Measurements from ENCODE around the gene CASTOR2. TPM values are rescaled to one million over a fixed set of nuclear protein-coding genes. Genes with fewer than 3 reads are reported as not detected.

The CASTOR2 gene
- total RNA-seq, 1 experiment from 2014 or later = 26.5 TPM

DNA sequence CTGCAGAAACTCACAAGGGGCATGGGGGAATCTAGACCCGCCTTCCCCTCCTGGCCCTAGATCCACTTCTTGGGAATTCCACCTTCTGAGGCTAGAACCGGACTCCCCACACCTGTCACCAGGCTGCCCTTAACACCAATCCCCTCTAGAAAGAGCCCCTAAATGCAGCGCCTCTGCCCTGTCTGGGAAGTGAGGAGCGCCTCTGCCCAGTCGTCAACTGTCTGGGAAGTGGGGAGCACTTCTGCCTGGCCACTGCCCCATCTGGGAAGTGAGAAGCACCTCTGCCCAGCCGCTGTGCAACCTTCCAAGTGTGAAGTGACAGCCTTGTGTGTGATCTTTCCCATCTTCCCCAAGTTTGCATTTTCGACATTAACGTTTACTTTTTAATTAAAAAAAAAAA is 100.3 kb downstream of the CASTOR2 start:
- Histone ChIP-seq H2BK15ac (ENCODE audit: low read depth, low read length) (no peak overlapping the region), H2AFZ (ENCODE audit: low read length) (no peak overlapping the region), H2BK12ac (ENCODE audit: insufficient read length, low read depth, low read length) (no peak overlapping the region), H3K27ac (ENCODE audit: insufficient read length, low read depth, low read length) (no peak overlapping the region), H3K79me1 (ENCODE audit: insufficient read depth, low read depth, low read length, poor library complexity, severe bottlenecking) (no peaks in the 10 kb centered on the region), H4K8ac (replicated peaks; ENCODE audit: insufficient read length, low read depth, low read length) (no peak overlapping the region), H2BK20ac (ENCODE audit: low read depth, low read length, poor library complexity, severe bottlenecking) (no peak overlapping the region), H3K9me3 (ENCODE audit: control insufficient read depth, low read depth, low read length) (no peaks in the 10 kb centered on the region), H3K4me1 (ENCODE audit: insufficient read depth, low read length) (no peaks in the 10 kb centered on the region), H3K14ac (ENCODE audit: insufficient read depth, low read length) (no peak overlapping the region), H3T11ph (ENCODE audit: low read length) (no peak overlapping the region), H3K4me2 (ENCODE audit: insufficient read depth, insufficient read length, low read length) (no peak overlapping the region), H4K91ac (ENCODE audit: insufficient read length, low read depth, low read length) (no peak overlapping the region), H3K9ac (ENCODE audit: extremely low read depth, insufficient read length, low read length) (no peak overlapping the region), H3K79me2 (ENCODE audit: insufficient read depth, low read length) (0 out of 2 replicates have a peak, but pooled peaks cover 1% of the 10 kb centered on the region), H3K23ac (ENCODE audit: insufficient read length, low read depth, low read length) (no peak overlapping the region), H2BK120ac (ENCODE audit: low read depth, low read length, poor library complexity, severe bottlenecking) (no peak overlapping the region), H4K20me1 (ENCODE audit: control insufficient read depth, insufficient read depth, insufficient read length) (no peaks in the 10 kb centered on the region), H4K5ac (ENCODE audit: insufficient read length, low read depth, low read length) (no peak overlapping the region), H3K27me3 (ENCODE audit: insufficient read depth, low read length) (no peaks in the 10 kb centered on the region), H3K4ac (ENCODE audit: low read depth, low read length) (no peak overlapping the region), H3K56ac (ENCODE audit: insufficient read length, low read depth, low read length) (no peak overlapping the region), H2AK5ac (ENCODE audit: insufficient read length, low read length) (no peak overlapping the region), H3K23me2 (ENCODE audit: insufficient read length, low read depth, low read length, poor library complexity, severe bottlenecking) (no peaks in the 10 kb centered on the region), H2BK5ac (ENCODE audit: insufficient read length, low read length) (no peak overlapping the region), H3K18ac (ENCODE audit: insufficient read length, low read depth, low read length) (no peak overlapping the region)
- H3K9me3 Mint-ChIP-seq = no peaks in the 10 kb centered on the region
- DNase-seq = no peak
- H3K4me3 Mint-ChIP-seq = no peak overlapping the region
- TF ChIP-seq, protein P1, sequence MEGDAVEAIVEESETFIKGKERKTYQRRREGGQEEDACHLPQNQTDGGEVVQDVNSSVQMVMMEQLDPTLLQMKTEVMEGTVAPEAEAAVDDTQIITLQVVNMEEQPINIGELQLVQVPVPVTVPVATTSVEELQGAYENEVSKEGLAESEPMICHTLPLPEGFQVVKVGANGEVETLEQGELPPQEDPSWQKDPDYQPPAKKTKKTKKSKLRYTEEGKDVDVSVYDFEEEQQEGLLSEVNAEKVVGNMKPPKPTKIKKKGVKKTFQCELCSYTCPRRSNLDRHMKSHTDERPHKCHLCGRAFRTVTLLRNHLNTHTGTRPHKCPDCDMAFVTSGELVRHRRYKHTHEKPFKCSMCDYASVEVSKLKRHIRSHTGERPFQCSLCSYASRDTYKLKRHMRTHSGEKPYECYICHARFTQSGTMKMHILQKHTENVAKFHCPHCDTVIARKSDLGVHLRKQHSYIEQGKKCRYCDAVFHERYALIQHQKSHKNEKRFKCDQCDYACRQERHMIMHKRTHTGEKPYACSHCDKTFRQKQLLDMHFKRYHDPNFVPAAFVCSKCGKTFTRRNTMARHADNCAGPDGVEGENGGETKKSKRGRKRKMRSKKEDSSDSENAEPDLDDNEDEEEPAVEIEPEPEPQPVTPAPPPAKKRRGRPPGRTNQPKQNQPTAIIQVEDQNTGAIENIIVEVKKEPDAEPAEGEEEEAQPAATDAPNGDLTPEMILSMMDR (conservative IDR thresholded peaks at IDR 0.05) = no peak
- H3K27me3 Mint-ChIP-seq (ENCODE audit: low read depth) = no peaks in the 10 kb centered on the region
- peaks cover 47 to 80% (median 73%) of the 10 kb centered on the region in 3 experiments; a peak in 6 of 7 replicates for H3K36me3 Mint-ChIP-seq (ENCODE audit: insufficient read depth in 1 of 3, low read depth in 3 of 3)
- WGBS (ENCODE audit: extremely low coverage, insufficient read length, low lambda C conversion rate) = no CpG with 5 or more reads among the region's 8 CpGs
- H3K27ac Mint-ChIP-seq = 0 out of 7 replicates have a peak overlapping the region, but pooled peaks of 1 of the 3 experiments have one; percentile 37
- no peaks in the 10 kb centered on the region for H3K4me1 Mint-ChIP-seq

Data from H9 (cell line).